ENCODE results near the gene BMP7. TPM values are rescaled to one million over a fixed set of nuclear protein-coding genes. Genes with fewer than 3 reads are reported as not detected.

Gene BMP7
- total and polyA plus RNA-seq, 2 of the 8 experiments (the other 6 are each of a cell fraction or from before 2014, with no cell fraction given): 9.2 to 14.7 TPM

DNA sequence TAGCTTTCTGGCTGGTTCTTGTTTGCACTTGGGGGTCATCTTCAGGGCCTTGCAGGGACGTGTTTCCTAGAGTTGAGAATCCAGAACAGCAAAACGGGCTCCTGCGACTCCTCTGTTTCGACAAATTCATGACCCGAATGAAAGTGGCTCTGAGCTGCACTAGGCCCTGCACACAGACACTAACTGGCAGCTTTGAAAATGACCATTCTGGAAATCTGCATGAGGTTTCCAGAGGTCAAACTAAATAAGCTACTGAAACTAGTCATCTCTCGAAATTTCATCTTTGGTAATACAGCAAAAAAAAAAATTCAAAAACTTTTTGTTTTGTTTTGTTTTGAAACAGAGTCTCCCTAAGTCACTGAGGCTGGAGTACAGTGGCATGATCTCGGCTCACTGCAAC, 15.5 kb upstream of the BMP7 start:
- no peak overlapping the region for H2AK5ac ChIP-seq (ENCODE audit: low read depth, low read length)
- CTCF ChIA-PET (ENCODE audit: partially characterized antibody): interaction anchor here (0.7 to 3.0 kb wide), 9 partner anchors 9 to 192 kb away, joined by 3 to 19 read pairs (median 5); partner anchors contain the start of gene SPO11
- no peak overlapping the region for H3K9ac ChIP-seq (replicated peaks in 1 of 4; ENCODE audit: extremely low read depth in 1 of 4, low read depth in 3 of 4, low read length in 3 of 4)
- H3K14ac ChIP-seq (ENCODE audit: insufficient read length): no peak overlapping the region
- no peak overlapping the region for H2BK120ac ChIP-seq (replicated peaks; ENCODE audit: low read depth, low read length)
- H2BK15ac ChIP-seq (ENCODE audit: low read length): no peak overlapping the region
- H4K91ac ChIP-seq (replicated peaks; ENCODE audit: insufficient read length, low read length): no peak overlapping the region
- POLR2A ChIA-PET (ENCODE audit: partially characterized antibody): interaction anchor here (1.5 kb wide), 1 partner anchor 17 kb away, joined by 4 read pairs; no protein-coding TSS in a partner anchor
- no peak overlapping the region for H2AFZ ChIP-seq (ENCODE audit: low read length)
- no peak overlapping the region for H3K23ac ChIP-seq (ENCODE audit: insufficient read length)
- no peak for FAIRE-seq
- TF ChIP-seq ATF2 (IDR thresholded peaks at IDR 0.05; ENCODE audit: low read length): no peak
- TF ChIP-seq EZH2 (IDR thresholded peaks at IDR 0.05; ENCODE audit: low read depth, low read length, severe bottlenecking): no peak
- TF ChIP-seq CHD1 (IDR thresholded peaks at IDR 0.05; ENCODE audit: low read depth, low read length): no peak
- TF ChIP-seq POLR2AphosphoS5 (IDR thresholded peaks at IDR 0.05; ENCODE audit: low read depth, low read length): no peak
- TF ChIP-seq SAP30 (IDR thresholded peaks at IDR 0.05; ENCODE audit: insufficient read depth, insufficient replicate concordance, low read length): no peak
- no peak for TF ChIP-seq CEBPB (IDR thresholded peaks at IDR 0.05; ENCODE audit: low read depth, low read length)
- no peak for TF ChIP-seq TAF1 (IDR thresholded peaks at IDR 0.05; ENCODE audit: low read depth, low read length)
- TF ChIP-seq SIX5 (IDR thresholded peaks at IDR 0.05; ENCODE audit: low read depth, low read length): no peak
- TF ChIP-seq SIRT6 (IDR thresholded peaks at IDR 0.05; ENCODE audit: low read length): no peak
- TF ChIP-seq YY1 (IDR thresholded peaks at IDR 0.05; ENCODE audit: low read depth, low read length): no peak
- TF ChIP-seq RXRA (IDR thresholded peaks at IDR 0.05; ENCODE audit: insufficient read depth, low read depth, low read length): no peak
- no peak for TF ChIP-seq SP1 (IDR thresholded peaks at IDR 0.05; ENCODE audit: low read depth, low read length)
- no peak for TF ChIP-seq CHD2 (IDR thresholded peaks at IDR 0.05; ENCODE audit: low read length)
- H2BK5ac ChIP-seq (ENCODE audit: low read depth, low read length): no peak overlapping the region
- no peak overlapping the region for H3K4me3 ChIP-seq (ENCODE audit: extremely low read depth in 1 of 4, insufficient read depth in 2 of 4, low read depth in 3 of 4, low read length in 4 of 4)
- 94% methylated on average over 7 of the region's 7 CpGs; no CpG with 5 or more reads in 1 of the 2 experiments for WGBS, 2 experiments (ENCODE audit: extremely low coverage in 1 of 2, insufficient coverage in 1 of 2, insufficient read length in 1 of 2, insufficient replicate concordance in 2 of 2, low coverage in 1 of 2, low lambda C conversion rate in 2 of 2, missing lambda C conversion rate in 1 of 2)
- H3K23me2 ChIP-seq (ENCODE audit: low read depth, low read length): no peaks in the 10 kb centered on the region
- no peak overlapping the region for H3K18ac ChIP-seq (ENCODE audit: extremely low read depth, low read length)
- no peaks in the 10 kb centered on the region for H3K4me1 ChIP-seq (replicated peaks in 1 of 4; ENCODE audit: control insufficient read depth in 3 of 4, insufficient read depth in 4 of 4, low read length in 3 of 4)
- H3K79me2 ChIP-seq (ENCODE audit: control insufficient read depth in 1 of 2, insufficient read depth in 2 of 2, low read length in 2 of 2): no peaks in the 10 kb centered on the region
- no peak overlapping the region for H2BK12ac ChIP-seq (ENCODE audit: low read depth, low read length)
- H4K5ac ChIP-seq (ENCODE audit: insufficient read length, low read depth, low read length): no peak overlapping the region
- H3K79me1 ChIP-seq (ENCODE audit: low read depth, low read length): no peaks in the 10 kb centered on the region
- no peaks in the 10 kb centered on the region for H3K9me3 ChIP-seq (ENCODE audit: insufficient read depth in 2 of 2, low read depth in 1 of 2, low read length in 1 of 2)
- H4K8ac ChIP-seq (ENCODE audit: extremely low read depth, insufficient read depth, low read length): no peak overlapping the region
- no peak overlapping the region for H3K56ac ChIP-seq (replicated peaks; ENCODE audit: insufficient read length, low read depth, low read length)
- H3K4me2 ChIP-seq (ENCODE audit: insufficient read depth in 1 of 2, low read depth in 2 of 2, low read length in 2 of 2): no peak overlapping the region
- H3K27ac ChIP-seq (ENCODE audit: low read depth, low read length): no peak overlapping the region
- DNase-seq (ENCODE audit: low read depth in 1 of 2, low spot score in 2 of 2): no peak
- no peaks in the 10 kb centered on the region for H3K36me3 ChIP-seq (ENCODE audit: control insufficient read depth in 2 of 4, insufficient read depth in 4 of 4, low read length in 3 of 4)
- H4K20me1 ChIP-seq (replicated peaks in 1 of 2; ENCODE audit: control insufficient read depth in 1 of 2, insufficient read depth in 2 of 2, low read length in 2 of 2): no peaks in the 10 kb centered on the region
- no peak overlapping the region for H3K4ac ChIP-seq (replicated peaks; ENCODE audit: insufficient read length, low read depth, low read length)
- peaks cover 0 to 2% (median 0%) of the 10 kb centered on the region in 4 experiments; a peak in 1 of 7 replicates for H3K27me3 ChIP-seq (replicated peaks in 1 of 4; ENCODE audit: control insufficient read depth in 3 of 4, extremely low read depth in 1 of 4, insufficient read depth in 3 of 4, low read length in 3 of 4)
- no peak overlapping the region for H2BK20ac ChIP-seq (ENCODE audit: low read length)

Data from H1 (cell line).